Testis (tissue), 3 donors: ENCODE measurements around the gene ZNF610. TPM values are rescaled to one million over a fixed set of nuclear protein-coding genes. Genes with fewer than 3 reads are reported as not detected.
"Not testable (repeated sequence)": the region's sequence is repeated elsewhere in the genome, so short reads cannot be mapped to it uniquely, and the experiment has no call there.

Experiments used
- DNase-seq: peaks from one replicate; pipeline ENCODE4 v3.0.0-alpha.2; 2019
- H3K27ac ChIP-seq, 2 donors: fragments of 200-600 bp; sonication (generic); one replicate each; pipeline ENCODE4 v1.5.1; 2019
- H3K27me3 ChIP-seq: fragments of 200-600 bp; sonication (generic); one replicate; pipeline ENCODE4 v1.5.1; 2019
- H3K36me3 ChIP-seq: fragments of 200-600 bp; sonication (generic); one replicate; pipeline ENCODE4 v1.5.1; 2017; ENCODE audit warnings: low read depth; ENCODE audit errors: missing control alignments
- H3K4me1 ChIP-seq: fragments of 200-600 bp; sonication (generic); one replicate; pipeline ENCODE4 v1.5.1; 2019
- H3K4me3 ChIP-seq, 2 donors: fragments of 200-600 bp; sonication (generic); one replicate each; pipeline ENCODE4 v1.5.1; 2017 to 2019
- H3K9me3 ChIP-seq: fragments of 200-600 bp; sonication (generic); one replicate; pipeline ENCODE4 v1.5.1; 2017
- POLR2A ChIP-seq: fragments of 450-650 bp; IDR thresholded peaks from one replicate; pipeline ENCODE4 v1.6.1; 2017; ENCODE audit warnings: antibody characterized with exemption, mild to moderate bottlenecking, moderate library complexity
- WGBS, 2 donors: methylation state at CpG; one replicate each; pipeline ENCODE4 v1.1.5; 2018; 5-methylcytosine and 5-hydroxymethylcytosine counted together
- intact Hi-C: fragments of 100-400 bp; cut with DNase I; formaldehyde crosslinking; loops from one replicate; pipeline ENCODE4 v1.15.1; 2023; ENCODE audit warnings: low total_unique reads
- polyA plus RNA-seq: library from polyadenylated mRNA; stranded (reverse); fragments of 350-450 nt; fragmentation: Illumina TruSeq; extraction: RNeasy Lipid Tissue Mini Kit (QIAGEN cat#74804); gene quantifications from one replicate; pipeline ENCODE4 v1.2.3, GENCODE V29; 2014; ENCODE audit warnings: low read depth, low replicate concordance; ENCODE audit not compliant: insufficient read depth
- total RNA-seq, 2 donors: library from RNA; depleted of rRNA; stranded (reverse); fragments of >200 nt; gene quantifications; one replicate each; pipeline ENCODE4 v1.2.3, GENCODE V29; 2016
- TF ChIP-seq, protein P1 (sequence below), 3 experiments: fragments of 450-650 bp in 2 of 3; fragments of 200-600 bp in 1 of 3; sonication (generic) in 1 of 3; IDR thresholded peaks; one replicate each; pipeline ENCODE4 v1.5.1; 2016 to 2019; ENCODE audit warnings: antibody characterized with exemption in 3 of 3, mild to moderate bottlenecking in 2 of 3, moderate library complexity in 1 of 3

The ZNF610 gene
- total and polyA plus RNA-seq, 3 donors from 2014 or later = 11.1 to 21.5 (median 16.6) TPM

DNA sequence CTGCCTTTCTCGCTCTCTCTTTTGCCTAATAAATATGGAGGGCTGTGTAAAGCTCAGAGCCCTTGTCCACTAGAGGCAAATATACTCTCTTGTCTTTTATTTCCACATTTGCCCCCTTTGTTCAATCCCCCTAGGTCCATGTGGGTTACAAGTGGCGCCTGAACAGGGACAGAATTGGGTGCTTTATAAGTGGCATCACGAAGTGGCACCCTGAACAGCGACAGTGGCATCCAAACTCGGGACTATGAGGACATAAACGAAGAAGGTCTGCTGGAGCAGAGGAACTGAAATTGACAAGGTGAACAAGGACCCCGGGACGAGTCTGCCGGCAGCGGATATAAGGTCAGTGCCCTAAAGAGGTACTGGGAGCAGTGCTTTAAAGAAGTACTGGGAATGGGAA is 4.3 kb upstream of the ZNF610 start:
- no peaks in the 10 kb centered on the region for H3K36me3 ChIP-seq
- intact Hi-C loops = no loop called here
- H3K27me3 ChIP-seq = no peaks in the 10 kb centered on the region
- no peak overlapping the region for H3K4me3 ChIP-seq
- WGBS, 2 donors = 82% methylated on average over 10 of the region's 10 CpGs
- no peaks in the 10 kb centered on the region for H3K4me1 ChIP-seq
- TF ChIP-seq, protein P1, sequence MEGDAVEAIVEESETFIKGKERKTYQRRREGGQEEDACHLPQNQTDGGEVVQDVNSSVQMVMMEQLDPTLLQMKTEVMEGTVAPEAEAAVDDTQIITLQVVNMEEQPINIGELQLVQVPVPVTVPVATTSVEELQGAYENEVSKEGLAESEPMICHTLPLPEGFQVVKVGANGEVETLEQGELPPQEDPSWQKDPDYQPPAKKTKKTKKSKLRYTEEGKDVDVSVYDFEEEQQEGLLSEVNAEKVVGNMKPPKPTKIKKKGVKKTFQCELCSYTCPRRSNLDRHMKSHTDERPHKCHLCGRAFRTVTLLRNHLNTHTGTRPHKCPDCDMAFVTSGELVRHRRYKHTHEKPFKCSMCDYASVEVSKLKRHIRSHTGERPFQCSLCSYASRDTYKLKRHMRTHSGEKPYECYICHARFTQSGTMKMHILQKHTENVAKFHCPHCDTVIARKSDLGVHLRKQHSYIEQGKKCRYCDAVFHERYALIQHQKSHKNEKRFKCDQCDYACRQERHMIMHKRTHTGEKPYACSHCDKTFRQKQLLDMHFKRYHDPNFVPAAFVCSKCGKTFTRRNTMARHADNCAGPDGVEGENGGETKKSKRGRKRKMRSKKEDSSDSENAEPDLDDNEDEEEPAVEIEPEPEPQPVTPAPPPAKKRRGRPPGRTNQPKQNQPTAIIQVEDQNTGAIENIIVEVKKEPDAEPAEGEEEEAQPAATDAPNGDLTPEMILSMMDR (IDR thresholded peaks at IDR 0.05) = no peak
- DNase-seq = no peak
- no peaks in the 10 kb centered on the region for H3K9me3 ChIP-seq
- no peak overlapping the region for H3K27ac ChIP-seq

DNA sequence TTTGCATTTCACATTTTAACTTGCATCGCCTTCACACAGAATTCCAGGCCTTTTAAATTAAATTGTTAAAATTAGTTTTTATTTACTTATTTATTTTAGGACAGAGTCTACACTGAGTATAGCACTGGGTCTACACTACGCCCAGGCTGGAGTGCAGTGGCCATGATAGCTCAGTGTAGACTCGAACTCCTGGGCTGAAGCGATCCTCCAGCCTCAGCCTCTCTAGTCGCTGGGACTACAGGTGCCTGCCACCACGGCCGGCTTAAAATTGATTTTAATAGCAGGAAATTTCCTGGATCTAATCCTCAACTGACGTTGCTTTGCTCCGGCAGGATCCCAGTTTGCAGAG is 301 bp upstream of the ZNF610 start:
- Histone ChIP-seq H3K27ac (peak overlapping the region in 1 of 2 donors; percentile 80), H3K4me1 (no peaks in the 10 kb centered on the region), H3K4me3 (peak overlapping the region; percentile 79 to 84), H3K9me3 (no peaks in the 10 kb centered on the region), H3K36me3 (no peaks in the 10 kb centered on the region), H3K27me3 (no peaks in the 10 kb centered on the region)
- no peak for DNase-seq
- intact Hi-C loops = no loop called here
- TF ChIP-seq, protein P1 (IDR thresholded peaks at IDR 0.05) = no peak
- TF ChIP-seq POLR2A = no peak
- WGBS, 2 donors = 34% methylated on average over 9 of the region's 9 CpGs

DNA sequence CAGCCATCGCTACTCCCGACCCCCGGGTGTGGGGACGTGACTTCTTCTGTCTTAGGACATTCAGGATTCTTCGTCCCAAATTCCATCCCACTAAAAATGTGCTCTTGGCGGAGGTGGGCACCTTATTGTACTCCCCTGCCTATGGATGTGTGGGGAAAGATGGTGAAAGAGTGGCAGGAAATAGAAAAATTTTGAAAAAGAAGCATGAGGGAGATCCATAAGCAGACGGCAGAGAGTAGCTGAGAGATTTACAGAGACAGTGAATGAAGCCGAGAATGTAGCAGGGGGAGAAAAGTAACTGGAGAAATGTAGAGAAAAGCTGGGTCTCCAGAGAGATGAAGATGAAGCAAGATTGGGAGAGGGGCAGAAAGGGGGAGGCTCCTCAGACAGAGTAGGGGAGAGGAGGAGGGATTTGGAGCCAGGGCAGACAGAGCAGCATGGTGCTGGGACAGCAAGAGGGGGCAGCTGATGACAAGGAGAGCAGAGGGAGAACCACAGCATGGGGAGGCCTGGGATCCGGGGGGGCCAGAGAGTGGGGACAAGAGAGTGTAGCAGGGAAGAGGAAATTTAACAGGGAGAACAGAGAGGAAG is 843 bp downstream of the ZNF610 start:
- TF ChIP-seq, protein P1 (IDR thresholded peaks at IDR 0.05) = no peak
- TF ChIP-seq POLR2A = no peak
- intact Hi-C loops = no loop called here
- H3K27ac ChIP-seq = peak overlapping the region in 1 of 2 donors; percentile 70
- DNase-seq = no peak
- 3% methylated on average over 5 to 9 of the region's 9 CpGs for WGBS, 2 donors
- no peaks in the 10 kb centered on the region for H3K36me3 ChIP-seq
- H3K9me3 ChIP-seq = no peaks in the 10 kb centered on the region
- H3K4me1 ChIP-seq = no peaks in the 10 kb centered on the region
- no peaks in the 10 kb centered on the region for H3K27me3 ChIP-seq
- H3K4me3 ChIP-seq = peak overlapping the region; percentile 79 to 84

DNA sequence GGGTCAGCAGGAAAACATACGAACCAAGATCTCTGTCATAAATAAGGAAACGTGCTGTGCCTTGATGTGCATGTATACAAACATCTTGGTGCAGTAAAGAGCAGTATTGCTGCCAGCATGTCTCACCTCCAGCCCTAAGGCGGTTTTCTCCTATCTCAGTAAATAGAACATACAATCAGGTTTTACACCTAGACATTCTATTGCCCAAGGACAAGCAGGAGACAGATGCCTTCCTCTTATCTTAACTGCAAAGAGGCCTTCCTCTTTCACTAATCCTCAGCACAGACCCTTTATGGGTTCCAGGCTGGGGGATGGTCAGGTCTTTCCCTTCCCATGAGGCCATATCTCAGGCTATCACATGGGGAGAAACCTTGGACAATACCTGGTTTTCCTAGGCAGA is 3.0 kb downstream of the ZNF610 start:
- H3K27ac ChIP-seq, DNase-seq, H3K4me3 ChIP-seq, intact Hi-C loops, H3K9me3 ChIP-seq, H3K36me3 ChIP-seq, H3K27me3 ChIP-seq, H3K4me1 ChIP-seq: not testable (repeated sequence)
- whole genome bisulfite sequencing, 2 donors = 66 to 78% methylated on average over 3 of the region's 3 CpGs

DNA sequence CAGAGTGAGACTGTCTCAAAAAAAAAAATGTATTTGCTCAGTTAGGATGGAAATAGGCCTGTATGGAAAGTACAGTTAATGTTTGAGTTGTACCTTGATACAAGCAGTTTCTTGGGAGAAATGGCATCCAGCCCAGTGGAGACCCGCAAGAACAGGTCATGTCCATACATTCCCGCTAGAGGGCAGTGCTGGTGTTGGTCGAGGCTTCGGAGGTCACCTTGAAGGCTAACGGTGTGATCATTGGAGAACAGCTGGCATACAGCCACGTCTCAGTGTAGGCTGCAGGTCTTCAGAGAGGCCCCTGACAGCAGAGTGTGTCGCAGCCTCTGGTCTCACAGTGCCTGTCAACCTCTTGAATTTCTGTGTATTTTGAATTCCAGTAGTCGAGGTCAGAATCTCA is 7.5 kb downstream of the ZNF610 start:
- no peak overlapping the region for H3K27ac ChIP-seq
- H3K9me3 ChIP-seq = no peaks in the 10 kb centered on the region
- 35 to 59% methylated on average over 3 to 8 of the region's 8 CpGs for WGBS, 2 donors
- peak; percentile 71 for DNase-seq
- H3K36me3 ChIP-seq = no peaks in the 10 kb centered on the region
- H3K4me1 ChIP-seq = no peaks in the 10 kb centered on the region
- intact Hi-C loops = no loop called here
- H3K4me3 ChIP-seq = no peak overlapping the region
- TF ChIP-seq POLR2A = no peak
- TF ChIP-seq, protein P1 (IDR thresholded peaks at IDR 0.05) = peak; percentile 35 to 51 (median 37)
- H3K27me3 ChIP-seq = no peaks in the 10 kb centered on the region
